Adrenal gland (tissue), 12 donors: ENCODE results near the gene PRDM16. TPM values are rescaled to one million over a fixed set of nuclear protein-coding genes. Genes with fewer than 3 reads are reported as not detected.

Source experiments
- DNase-seq, 7 donors: peaks; one replicate each; pipeline ENCODE4 v3.0.0-alpha.2; 2019 to 2020
- H3K27ac ChIP-seq, 5 donors: fragments of 200-600 bp; sonication (generic) in 4 of 5; 1 replicate in 3 of 5; 2 replicates in 2 of 5; pipeline versions ENCODE4 v1.5.1 to v1.8.0; 2016 to 2020; ENCODE audit warnings: mild to moderate bottlenecking in 1 of 5
- H3K27me3 ChIP-seq: fragments of 200-600 bp; 2 replicates; pipeline ENCODE4 v1.8.0; 2021
- H3K36me3 ChIP-seq, 2 donors: fragments of 200-600 bp; replicated peaks in 1 of 2; 1 replicate in 1 of 2; 2 replicates in 1 of 2; pipeline versions ENCODE4 v1.5.1 to v1.8.0; 2018 to 2022
- H3K4me1 ChIP-seq, 2 donors: fragments of 200-600 bp; replicated peaks in 1 of 2; 1 replicate in 1 of 2; 2 replicates in 1 of 2; pipeline versions ENCODE4 v1.5.1 to v1.8.0; 2018 to 2021
- H3K4me3 ChIP-seq, 4 donors: fragments of 200-600 bp; sonication (generic) in 3 of 4; one replicate each; pipeline ENCODE4 v1.5.1; 2016 to 2018
- H3K9me3 ChIP-seq, 3 donors: fragments of 200-600 bp; sonication (generic) in 1 of 3; replicated peaks in 1 of 3; 1 replicate in 2 of 3; 2 replicates in 1 of 3; pipeline versions ENCODE4 v1.5.1 to v1.8.0; 2016 to 2021
- POLR2A ChIP-seq, 2 donors: fragments of 450-650 bp; IDR thresholded peaks; one replicate each; pipeline ENCODE4 v1.6.1; 2017; ENCODE audit warnings: antibody characterized with exemption in 2 of 2, mild to moderate bottlenecking in 2 of 2, moderate library complexity in 1 of 2
- WGBS, 4 donors: extraction: QIAGEN DNeasy Blood & Tissue Kit in 2 of 4; methylation state at CpG; one replicate each; pipeline versions ENCODE4 v1.1.5 to v1.1.7; 2013 to 2017; 5-methylcytosine and 5-hydroxymethylcytosine counted together
- intact Hi-C, 2 donors: fragments of 100-400 bp; cut with DNase I; formaldehyde crosslinking; loops; one replicate each; pipeline versions ENCODE4 v1.14.1 to v1.15.0; 2022 to 2023
- polyA plus RNA-seq, 3 donors: library from polyadenylated mRNA; stranded (reverse); fragments of 200-250 nt in 2 of 3; fragments of 350-450 nt in 1 of 3; fragmentation: Illumina TruSeq in 1 of 3; extraction: RNeasy Lipid Tissue Mini Kit (QIAGEN cat#74804) in 1 of 3; gene quantifications; one replicate each; pipeline ENCODE4 v1.2.3, GENCODE V29; 2013 to 2014
- total RNA-seq, 9 donors: library from RNA; depleted of rRNA in 4 of 9; stranded (reverse); fragments of >200 nt in 4 of 9; fragments of 120-200 nt in 1 of 9; fragmentation: NEBNext Ultra II Directional in 1 of 9; extraction: Animal tissue kit (Norgen Biotek cat#: 25700) in 1 of 9; gene quantifications; one replicate each; pipeline versions ENCODE4 v1.1.0 to v1.2.4, GENCODE V29; 2013 to 2023
- TF ChIP-seq, protein P1 (sequence below), 6 experiments: fragments of 450-650 bp in 4 of 6; fragments of 200-600 bp in 2 of 6; sonication (generic) in 1 of 6; IDR thresholded peaks; 1 replicate in 5 of 6; 2 replicates in 1 of 6; pipeline versions ENCODE4 v1.5.1 to v1.8.0; 2016 to 2021; ENCODE audit warnings: antibody characterized with exemption in 6 of 6, mild to moderate bottlenecking in 2 of 6, moderate library complexity in 1 of 6
- donor health status: healthy with polysubstance abuse.
- donor health status: Bipolar disorder and iron deficiency.
- donor health status: DM: yes; HTN: yes; CAD: no.
- donor health status: DM: no; HTN: no; CAD: no.
- donor health status: DM: no; HTN: no; CAD: no.
- donor health status: DM: yes; HTN: yes; CAD: no.

Gene PRDM16
- total and polyA plus RNA-seq, 12 donors, result 0.04 to 2.8 (median 0.61) TPM; not detected in 1

DNA sequence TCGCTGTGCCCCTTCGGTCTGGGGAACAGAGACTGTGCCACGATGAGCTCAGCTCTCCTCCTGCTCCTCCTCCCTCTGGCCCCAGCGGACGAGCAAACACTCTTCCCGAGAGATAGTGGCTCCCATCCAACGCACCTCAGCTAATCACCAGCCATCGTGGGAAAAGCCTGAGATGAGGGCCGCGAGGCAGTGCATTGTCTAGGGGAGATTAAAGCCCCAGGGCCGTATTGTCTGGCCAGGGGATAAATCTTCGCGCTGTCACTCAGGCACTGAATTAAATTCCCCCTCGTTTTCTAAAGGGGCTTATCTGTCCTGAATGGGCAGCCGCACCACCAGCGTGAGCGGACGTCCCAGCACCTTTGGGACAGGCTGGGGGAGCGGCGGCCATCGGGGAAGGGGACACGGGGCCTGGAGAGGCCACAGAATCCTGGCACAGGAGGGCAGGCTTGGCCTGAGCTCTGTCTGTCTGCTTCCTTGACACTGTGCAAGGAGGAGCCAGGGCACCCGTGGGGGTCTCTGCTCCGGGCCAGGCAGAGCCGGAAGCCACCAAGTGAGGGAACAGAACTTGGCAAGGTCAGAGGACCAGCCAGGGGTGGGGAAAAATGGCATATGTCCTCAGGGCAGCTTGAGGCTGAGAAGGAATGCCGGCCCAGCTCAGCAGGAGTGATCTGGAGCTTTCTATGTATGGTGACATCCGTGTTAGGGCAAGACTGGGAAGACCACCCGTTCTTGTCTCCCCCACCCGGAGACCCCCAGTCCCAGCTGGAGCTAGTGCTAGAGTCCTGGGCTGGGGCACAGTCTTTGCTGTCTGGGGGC is 32.3 kb downstream of the PRDM16 start:
- Histone ChIP-seq H3K27me3 (no peaks in the 10 kb centered on the region), H3K36me3 (no peaks in the 10 kb centered on the region), H3K27ac (no peak overlapping the region), H3K9me3 (no peaks in the 10 kb centered on the region), H3K4me1 (no peaks in the 10 kb centered on the region), H3K4me3 (no peak overlapping the region)
- TF ChIP-seq, protein P1, sequence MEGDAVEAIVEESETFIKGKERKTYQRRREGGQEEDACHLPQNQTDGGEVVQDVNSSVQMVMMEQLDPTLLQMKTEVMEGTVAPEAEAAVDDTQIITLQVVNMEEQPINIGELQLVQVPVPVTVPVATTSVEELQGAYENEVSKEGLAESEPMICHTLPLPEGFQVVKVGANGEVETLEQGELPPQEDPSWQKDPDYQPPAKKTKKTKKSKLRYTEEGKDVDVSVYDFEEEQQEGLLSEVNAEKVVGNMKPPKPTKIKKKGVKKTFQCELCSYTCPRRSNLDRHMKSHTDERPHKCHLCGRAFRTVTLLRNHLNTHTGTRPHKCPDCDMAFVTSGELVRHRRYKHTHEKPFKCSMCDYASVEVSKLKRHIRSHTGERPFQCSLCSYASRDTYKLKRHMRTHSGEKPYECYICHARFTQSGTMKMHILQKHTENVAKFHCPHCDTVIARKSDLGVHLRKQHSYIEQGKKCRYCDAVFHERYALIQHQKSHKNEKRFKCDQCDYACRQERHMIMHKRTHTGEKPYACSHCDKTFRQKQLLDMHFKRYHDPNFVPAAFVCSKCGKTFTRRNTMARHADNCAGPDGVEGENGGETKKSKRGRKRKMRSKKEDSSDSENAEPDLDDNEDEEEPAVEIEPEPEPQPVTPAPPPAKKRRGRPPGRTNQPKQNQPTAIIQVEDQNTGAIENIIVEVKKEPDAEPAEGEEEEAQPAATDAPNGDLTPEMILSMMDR (IDR thresholded peaks at IDR 0.05), result no peak
- TF ChIP-seq POLR2A (IDR thresholded peaks at IDR 0.05), result no peak
- whole genome bisulfite sequencing, 4 donors, result 58 to 68% (median 65%) methylated on average over 17 to 29 of the region's 29 CpGs
- intact Hi-C loops, result no loop called here
- no peak for DNase-seq

DNA sequence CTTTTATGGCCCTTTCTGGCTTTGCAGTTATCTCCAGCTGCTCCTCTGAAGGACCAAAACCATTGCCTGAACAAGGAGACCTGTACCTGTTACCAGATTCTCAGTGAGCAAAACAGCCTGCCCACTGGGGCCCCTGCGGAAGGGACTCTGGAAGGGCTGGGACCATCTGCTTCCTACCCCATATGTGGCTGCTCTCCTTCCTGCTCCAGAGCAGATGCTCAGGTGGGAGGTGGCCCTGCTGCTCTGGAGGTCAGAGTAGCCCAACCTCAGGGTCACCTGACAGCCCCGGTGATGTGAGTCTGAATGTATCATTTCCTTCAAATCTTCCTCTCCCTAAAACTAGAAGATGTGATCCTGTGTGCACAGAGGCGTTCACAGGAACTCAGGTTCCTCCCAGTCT is 33.6 kb downstream of the PRDM16 start:
- H3K36me3 ChIP-seq, result no peaks in the 10 kb centered on the region
- intact Hi-C loops, result no loop called here
- H3K4me1 ChIP-seq, result no peaks in the 10 kb centered on the region
- H3K27me3 ChIP-seq, result no peaks in the 10 kb centered on the region
- TF ChIP-seq, protein P1 (IDR thresholded peaks at IDR 0.05), result no peak
- no peak for TF ChIP-seq POLR2A (IDR thresholded peaks at IDR 0.05)
- no peak overlapping the region for H3K4me3 ChIP-seq
- H3K9me3 ChIP-seq, result no peaks in the 10 kb centered on the region
- DNase-seq, result no peak
- H3K27ac ChIP-seq, result no peak overlapping the region
- WGBS, 4 donors, result 64 to 70% (median 68%) methylated on average over 3 of the region's 3 CpGs

DNA sequence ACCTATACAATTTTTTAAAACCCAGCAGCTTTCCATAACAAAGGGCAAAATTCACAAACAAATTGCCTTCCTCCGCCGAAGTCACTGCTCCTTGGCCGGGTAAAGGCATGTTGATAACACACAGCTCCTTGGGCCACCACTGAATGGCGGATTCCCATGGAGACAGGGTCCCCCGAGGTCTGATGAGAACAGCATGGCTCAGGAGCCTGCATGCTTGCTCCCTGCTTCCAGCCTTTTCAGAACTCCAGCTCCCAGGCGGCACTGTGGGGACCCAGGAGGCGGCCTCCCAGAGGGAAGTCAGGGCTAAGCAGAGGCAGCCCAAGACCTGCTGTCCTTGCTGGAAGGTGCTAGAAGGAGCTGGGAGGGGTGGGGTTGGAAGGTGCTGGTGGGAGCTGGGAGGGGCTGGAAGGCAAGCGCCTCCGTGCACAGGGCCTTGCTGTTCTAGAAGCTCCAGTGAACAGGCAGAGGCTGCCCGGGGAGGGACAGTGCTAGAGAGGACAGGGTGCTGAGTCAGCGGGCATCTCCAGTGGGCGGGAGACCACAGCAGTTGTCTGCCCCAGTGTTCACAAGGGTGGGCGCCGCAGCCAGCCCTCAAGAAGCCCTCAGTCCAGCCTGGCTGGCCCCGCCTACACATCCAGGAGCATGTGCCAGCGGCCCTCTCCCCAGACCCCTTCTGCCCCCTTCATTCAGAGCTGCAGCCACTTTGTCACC is 35.1 kb downstream of the PRDM16 start:
- Histone ChIP-seq H3K4me1 (no peaks in the 10 kb centered on the region), H3K9me3 (no peaks in the 10 kb centered on the region), H3K27me3 (no peaks in the 10 kb centered on the region), H3K4me3 (no peak overlapping the region), H3K27ac (no peak overlapping the region), H3K36me3 (no peaks in the 10 kb centered on the region)
- no peak for DNase-seq
- TF ChIP-seq POLR2A (IDR thresholded peaks at IDR 0.05), result no peak
- TF ChIP-seq, protein P1 (IDR thresholded peaks at IDR 0.05), result no peak
- WGBS, 4 donors, result 79 to 89% (median 85%) methylated on average over 13 to 16 of the region's 16 CpGs
- intact Hi-C loops, result no loop called here

DNA sequence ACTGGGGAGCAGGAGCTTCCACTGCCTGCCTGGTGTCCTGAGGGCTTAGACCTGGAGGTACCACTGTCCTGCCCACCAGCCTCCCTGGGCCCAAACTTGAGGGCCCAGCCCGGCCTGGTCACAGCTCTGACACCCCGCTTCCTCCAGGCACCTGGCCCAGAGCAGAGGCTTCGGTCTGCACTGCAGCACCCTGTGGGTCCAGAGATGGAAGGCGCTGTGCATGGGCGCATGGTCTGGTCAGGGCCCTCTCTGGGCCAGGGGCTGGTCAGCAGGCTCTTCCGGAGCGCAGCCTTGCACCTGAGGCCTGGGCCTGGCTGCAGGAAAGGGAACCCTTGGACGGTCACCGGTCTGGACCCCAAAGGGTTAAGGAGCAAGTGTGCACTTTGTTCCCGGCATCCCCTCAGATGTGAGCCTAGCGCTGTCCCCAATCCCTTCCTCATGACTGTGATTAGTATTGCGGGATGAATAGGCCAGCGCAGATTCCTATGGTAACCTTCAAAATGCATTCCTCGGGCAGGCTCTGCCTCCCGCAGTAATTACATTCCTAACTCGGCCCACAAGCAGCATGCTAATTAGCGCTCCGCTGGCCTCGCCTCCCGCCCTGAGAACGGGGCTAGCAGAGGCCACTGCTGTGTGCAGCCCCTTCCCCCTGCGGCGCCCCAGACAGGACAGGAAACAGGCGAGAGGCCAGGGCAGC is 36.3 kb downstream of the PRDM16 start:
- no peaks in the 10 kb centered on the region for H3K36me3 ChIP-seq
- no peak for DNase-seq
- H3K9me3 ChIP-seq, result no peaks in the 10 kb centered on the region
- H3K4me1 ChIP-seq, result no peaks in the 10 kb centered on the region
- intact Hi-C loops, result no loop called here
- TF ChIP-seq, protein P1 (IDR thresholded peaks at IDR 0.05), result no peak
- TF ChIP-seq POLR2A (IDR thresholded peaks at IDR 0.05), result no peak
- 68 to 73% (median 71%) methylated on average over 5 to 24 of the region's 24 CpGs for WGBS, 4 donors
- no peak overlapping the region for H3K4me3 ChIP-seq
- H3K27ac ChIP-seq, result no peak overlapping the region
- H3K27me3 ChIP-seq, result no peaks in the 10 kb centered on the region
